ENCODE measurements around the gene GALR3. TPM values are rescaled to one million over a fixed set of nuclear protein-coding genes. Genes with fewer than 3 reads are reported as not detected.

The GALR3 gene
- total and polyA plus RNA-seq, 2 of the 4 experiments (the other 2 are of a cell fraction): not detected

GRCh38 chr22:37827056-37827455 is 3.9 kb downstream of the GALR3 start:
- H3K79me1 ChIP-seq (ENCODE audit: low read depth in 1 of 2, low read length in 2 of 2): no peaks in the 10 kb centered on the region
- no peaks in the 10 kb centered on the region for H3K4me1 ChIP-seq (ENCODE audit: control insufficient read depth, insufficient read depth, low read length)
- H2AFZ ChIP-seq (replicated peaks; ENCODE audit: low read length, poor library complexity): no peak overlapping the region
- H2BK120ac ChIP-seq (ENCODE audit: low read depth, low read length): no peak overlapping the region
- H3K9ac ChIP-seq (ENCODE audit: low read depth, low read length): no peak overlapping the region
- no peak overlapping the region for H2BK5ac ChIP-seq (ENCODE audit: low read depth, low read length, poor library complexity, severe bottlenecking)
- no peak overlapping the region for H4K5ac ChIP-seq (ENCODE audit: low read depth, low read length)
- no peak overlapping the region for H2AK5ac ChIP-seq (ENCODE audit: low read depth, low read length)
- no peak overlapping the region for H3K4me2 ChIP-seq (ENCODE audit: low read depth, low read length)
- ChIA-PET POLR2A (ENCODE audit: unreplicated experiment) (no interaction called here), CTCF (no interaction called here)
- H3K56ac ChIP-seq (ENCODE audit: extremely low read depth, insufficient read depth, low read length): no peak overlapping the region
- H4K8ac ChIP-seq (ENCODE audit: low read depth in 2 of 2, low read length in 2 of 2): no peak overlapping the region
- no peak overlapping the region for H2BK20ac ChIP-seq (ENCODE audit: low read depth, low read length)
- intact Hi-C loops (cut with micrococcal nuclease): no loop called here
- H2BK15ac ChIP-seq (ENCODE audit: low read depth, low read length): no peak overlapping the region
- no peak overlapping the region for H4K91ac ChIP-seq (ENCODE audit: insufficient read depth, low read depth, low read length)
- no peak overlapping the region for H3K14ac ChIP-seq (replicated peaks; ENCODE audit: low read depth, low read length)
- H3K4ac ChIP-seq (ENCODE audit: low read depth, low read length): no peak overlapping the region
- no peaks in the 10 kb centered on the region for H4K20me1 ChIP-seq (ENCODE audit: insufficient read depth, low read length)
- in situ Hi-C loops (cut with MboI; ENCODE audit: low sequenced_read_pairs): no loop called here
- no peak overlapping the region for H2AK9ac ChIP-seq (replicated peaks; ENCODE audit: low read depth, low read length, poor library complexity)
- peaks cover 17% of the 10 kb centered on the region for H3K36me3 ChIP-seq (ENCODE audit: control insufficient read depth, insufficient read depth, low read length)
- no peak overlapping the region for H3K4me3 ChIP-seq (ENCODE audit: insufficient read depth, low read depth, low read length)
- TF ChIP-seq CHD1 (IDR thresholded peaks at IDR 0.05; ENCODE audit: low read depth, low read length) (no peak), RAD21 (IDR thresholded peaks at IDR 0.05; ENCODE audit: low read length) (no peak), CTCF (conservative IDR thresholded peaks at IDR 0.05; ENCODE audit: low read depth, low read length) (no peak), FOS (IDR thresholded peaks at IDR 0.05; ENCODE audit: low read depth, low read length) (no peak), USF2 (IDR thresholded peaks at IDR 0.05; ENCODE audit: low read depth, low read length) (no peak), CEBPB (IDR thresholded peaks at IDR 0.05; ENCODE audit: low read depth, low read length) (no peak), RCOR1 (IDR thresholded peaks at IDR 0.05; ENCODE audit: insufficient replicate concordance, low read length) (no peak), POLR2A (IDR thresholded peaks at IDR 0.05; ENCODE audit: low read depth, low read length) (no peak), SMC3 (IDR thresholded peaks at IDR 0.05; ENCODE audit: low read depth, low read length) (no peak), RFX5 (IDR thresholded peaks at IDR 0.05; ENCODE audit: low read depth, low read length) (no peak), BHLHE40 (IDR thresholded peaks at IDR 0.05; ENCODE audit: low read depth, low read length) (no peak), MAFK (IDR thresholded peaks at IDR 0.05; ENCODE audit: low read depth, low read length) (no peak), MXI1 (IDR thresholded peaks at IDR 0.05; ENCODE audit: borderline replicate concordance, low read depth, low read length) (no peak), ELK1 (IDR thresholded peaks at IDR 0.05; ENCODE audit: borderline replicate concordance, low read depth, low read length) (no peak), NFE2L2 (IDR thresholded peaks at IDR 0.05; ENCODE audit: low read depth, low read length) (no peak), MAZ (IDR thresholded peaks at IDR 0.05; ENCODE audit: borderline replicate concordance, low read depth, low read length) (no peak)
- ATAC-seq (ENCODE audit: low read depth) (no peak; the same call in 1 of the 2 replicates), DNase-seq (no peak)
- no peaks in the 10 kb centered on the region for H3K9me3 ChIP-seq (ENCODE audit: control insufficient read depth, insufficient read depth, low read length)
- H3K18ac ChIP-seq (ENCODE audit: low read depth, low read length): no peak overlapping the region
- 64% methylated on average over 5 of the region's 9 CpGs; no CpG with 5 or more reads in 1 of the 2 experiments for WGBS, 2 experiments (ENCODE audit: extremely low coverage in 2 of 2, insufficient read length in 1 of 2)
- H3K9me1 ChIP-seq (ENCODE audit: insufficient read depth, low read length): no peaks in the 10 kb centered on the region
- dilution Hi-C loops (cut with HindIII; ENCODE audit: low sequenced_read_pairs, unreplicated experiment): no loop called here
- peaks cover 25% of the 10 kb centered on the region for H3K27me3 ChIP-seq (ENCODE audit: control insufficient read depth, insufficient read depth, low read length)
- H3K23ac ChIP-seq (ENCODE audit: low read depth, low read length): no peak overlapping the region
- H3K27ac ChIP-seq (ENCODE audit: insufficient read depth, low read length): no peak overlapping the region
- no TSS peak for BruUV-seq (replicated peaks)

Measured in IMR-90 (cell line).